DND-41 (cell line): ENCODE results near the gene IL17B.

Experiments used
- CTCF ChIP-seq: IDR thresholded peaks from 2 replicates; pipeline ENCODE4 v1.5.1; 2012; ENCODE audit warnings: borderline replicate concordance, low read length, moderate library complexity, mild to moderate bottlenecking; ENCODE audit not compliant: poor library complexity, severe bottlenecking; ENCODE audit errors: extremely low read depth
- EZH2 ChIP-seq: IDR thresholded peaks from 3 replicates; pipeline ENCODE4 v1.6.1; 2012; ENCODE audit warnings: borderline replicate concordance, low read depth, mild to moderate bottlenecking, moderate library complexity, low read length, inconsistent platforms; ENCODE audit not compliant: severe bottlenecking

DNA sequence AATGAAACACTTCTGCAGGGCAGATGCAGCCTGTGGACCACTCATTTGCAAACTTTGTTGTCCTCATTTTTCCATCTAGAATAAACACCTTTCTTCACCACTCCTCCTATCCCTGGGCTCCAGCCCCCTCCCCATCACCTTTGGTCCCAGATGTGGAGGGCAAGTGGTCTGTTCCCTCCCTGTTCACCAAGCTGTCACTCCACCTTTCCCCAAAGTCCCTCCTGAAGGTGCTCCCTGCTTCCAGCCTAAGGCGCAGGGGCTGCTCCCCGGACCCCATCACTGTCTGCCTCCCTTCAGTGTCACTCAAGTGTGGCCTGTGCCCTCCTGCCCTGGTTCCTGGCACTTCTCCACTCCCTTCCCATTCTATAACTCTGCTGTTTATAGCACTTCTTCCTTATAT lies 14.4 kb downstream of the IL17B start:
- TF ChIP-seq CTCF (no peak), EZH2 (no peak)
